Gastroesophageal sphincter (tissue), 4 donors: ENCODE data around the gene GSC. TPM values are rescaled to one million over a fixed set of nuclear protein-coding genes. Genes with fewer than 3 reads are reported as not detected.
"Not testable (repeated sequence)": the region's sequence is repeated elsewhere in the genome, so short reads cannot be mapped to it uniquely, and the experiment has no call there.

Experiments
- ATAC-seq: fragments of 150-250 bp; one replicate; pipeline ENCODE4 v1.9.1; 2016; ENCODE audit warnings: mild to moderate bottlenecking, moderate library complexity
- H3K27ac ChIP-seq, 4 donors: fragments of 200-600 bp; sonication (generic) in 3 of 4; 1 replicate in 3 of 4; 2 replicates in 1 of 4; pipeline ENCODE4 v1.5.1; 2016 to 2019
- H3K27me3 ChIP-seq: fragments of 200-600 bp; sonication (generic); one replicate; pipeline ENCODE4 v1.5.1; 2019
- H3K36me3 ChIP-seq, 2 donors: fragments of 200-600 bp; sonication (generic); one replicate each; pipeline ENCODE4 v1.5.1; 2019; ENCODE audit warnings: control low read depth in 1 of 2
- H3K4me1 ChIP-seq, 3 donors: fragments of 200-600 bp; sonication (generic); 1 replicate in 2 of 3; 2 replicates in 1 of 3; pipeline ENCODE4 v1.5.1; 2016 to 2019; ENCODE audit warnings: control low read depth in 2 of 3
- H3K4me3 ChIP-seq, 2 donors: fragments of 200-600 bp; sonication (generic); one replicate each; pipeline ENCODE4 v1.5.1; 2019; ENCODE audit warnings: mild to moderate bottlenecking in 1 of 2, moderate library complexity in 1 of 2
- H3K9me3 ChIP-seq, 3 donors: fragments of 200-600 bp; sonication (generic); one replicate each; pipeline ENCODE4 v1.5.1; 2017 to 2019; ENCODE audit warnings: control low read depth in 2 of 3
- EP300 ChIP-seq: sonication (generic); formaldehyde crosslinking; IDR thresholded peaks from one replicate; pipeline ENCODE4 v1.6.1; 2017; ENCODE audit warnings: antibody characterized with exemption, mild to moderate bottlenecking
- POLR2A ChIP-seq, 2 donors: fragments of 450-650 bp; IDR thresholded peaks; one replicate each; pipeline ENCODE4 v1.6.1; 2017; ENCODE audit warnings: antibody characterized with exemption in 2 of 2, mild to moderate bottlenecking in 2 of 2, moderate library complexity in 1 of 2
- POLR2AphosphoS5 ChIP-seq: sonication (generic); formaldehyde crosslinking; IDR thresholded peaks from one replicate; pipeline ENCODE4 v1.6.1; 2017; ENCODE audit warnings: antibody characterized with exemption
- WGBS, 2 donors: methylation state at CpG; one replicate each; pipeline ENCODE4 v1.1.5; 2018; ENCODE audit warnings: low coverage in 1 of 2; 5-methylcytosine and 5-hydroxymethylcytosine counted together
- total RNA-seq, 4 donors: library from RNA; depleted of rRNA; stranded (reverse); fragments of >200 nt; gene quantifications; one replicate each; pipeline ENCODE4 v1.1.0, GENCODE V29; 2016
- TF ChIP-seq, protein P1 (sequence below), 4 experiments: fragments of 200-600 bp in 2 of 4; fragments of 450-650 bp in 2 of 4; sonication (generic) in 1 of 4; IDR thresholded peaks; one replicate each; pipeline ENCODE4 v1.5.1; 2017 to 2019; ENCODE audit warnings: antibody characterized with exemption in 4 of 4, mild to moderate bottlenecking in 2 of 4, moderate library complexity in 2 of 4

The GSC gene
- total RNA-seq, 4 donors from 2014 or later, result 3.5 TPM; not detected in 3

- WGBS, 2 donors, result 81% methylated on average over 3 of the region's 8 CpGs; no CpG with 5 or more reads in 1 of the 2 donors
- H3K27ac ChIP-seq, result no peak overlapping the region
- H3K9me3 ChIP-seq, result no peaks in the 10 kb centered on the region
- peaks cover 0 to 11% (median 0%) of the 10 kb centered on the region in 3 donors for H3K4me1 ChIP-seq
- no peak for ATAC-seq
- H3K36me3 ChIP-seq, result no peaks in the 10 kb centered on the region
- TF ChIP-seq EP300 (no peak), POLR2A (IDR thresholded peaks at IDR 0.05) (no peak), POLR2AphosphoS5 (no peak)
- TF ChIP-seq, protein P1, sequence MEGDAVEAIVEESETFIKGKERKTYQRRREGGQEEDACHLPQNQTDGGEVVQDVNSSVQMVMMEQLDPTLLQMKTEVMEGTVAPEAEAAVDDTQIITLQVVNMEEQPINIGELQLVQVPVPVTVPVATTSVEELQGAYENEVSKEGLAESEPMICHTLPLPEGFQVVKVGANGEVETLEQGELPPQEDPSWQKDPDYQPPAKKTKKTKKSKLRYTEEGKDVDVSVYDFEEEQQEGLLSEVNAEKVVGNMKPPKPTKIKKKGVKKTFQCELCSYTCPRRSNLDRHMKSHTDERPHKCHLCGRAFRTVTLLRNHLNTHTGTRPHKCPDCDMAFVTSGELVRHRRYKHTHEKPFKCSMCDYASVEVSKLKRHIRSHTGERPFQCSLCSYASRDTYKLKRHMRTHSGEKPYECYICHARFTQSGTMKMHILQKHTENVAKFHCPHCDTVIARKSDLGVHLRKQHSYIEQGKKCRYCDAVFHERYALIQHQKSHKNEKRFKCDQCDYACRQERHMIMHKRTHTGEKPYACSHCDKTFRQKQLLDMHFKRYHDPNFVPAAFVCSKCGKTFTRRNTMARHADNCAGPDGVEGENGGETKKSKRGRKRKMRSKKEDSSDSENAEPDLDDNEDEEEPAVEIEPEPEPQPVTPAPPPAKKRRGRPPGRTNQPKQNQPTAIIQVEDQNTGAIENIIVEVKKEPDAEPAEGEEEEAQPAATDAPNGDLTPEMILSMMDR (IDR thresholded peaks at IDR 0.05), result no peak
- H3K27me3 ChIP-seq, result no peaks in the 10 kb centered on the region
- H3K4me3 ChIP-seq, result no peak overlapping the region
Measured at GRCh38 chr14:94801225-94801624, 31.3 kb upstream of the GSC start.

- ATAC-seq, H3K4me3 ChIP-seq, H3K36me3 ChIP-seq, H3K4me1 ChIP-seq, H3K27ac ChIP-seq, H3K9me3 ChIP-seq, H3K27me3 ChIP-seq: not testable (repeated sequence)
- 67 to 77% methylated on average over 6 to 7 of the region's 9 CpGs for WGBS, 2 donors
Measured at GRCh38 chr14:94800764-94801163, 30.9 kb upstream of the GSC start.

DNA sequence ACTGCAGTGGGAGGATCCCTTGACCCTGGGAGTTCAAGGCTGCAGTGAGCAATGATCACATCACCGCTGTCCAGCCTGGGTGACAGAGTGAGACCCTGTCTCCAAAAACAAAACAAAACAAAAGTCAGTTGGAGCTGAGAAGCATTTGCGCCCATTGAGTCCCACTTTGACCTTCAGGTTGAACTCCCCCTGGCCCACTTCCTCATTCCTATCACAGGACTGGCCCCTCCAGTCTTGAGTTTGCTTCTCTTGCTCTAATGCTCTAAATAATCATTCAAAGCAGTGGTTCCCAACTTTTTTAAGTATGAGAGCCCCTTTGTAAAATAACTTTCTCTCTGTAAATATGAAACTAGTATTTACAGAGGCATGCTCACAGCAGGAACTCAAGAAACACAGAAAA lies 28.0 kb upstream of the GSC start:
- no peak overlapping the region for H3K4me3 ChIP-seq
- no peak overlapping the region for H3K27ac ChIP-seq
- no peaks in the 10 kb centered on the region for H3K4me1 ChIP-seq
- H3K36me3 ChIP-seq, result no peaks in the 10 kb centered on the region
- TF ChIP-seq, protein P1 (IDR thresholded peaks at IDR 0.05), result no peak
- TF ChIP-seq POLR2AphosphoS5, result no peak
- TF ChIP-seq POLR2A (IDR thresholded peaks at IDR 0.05), result no peak
- no peak for TF ChIP-seq EP300
- no peak for ATAC-seq
- WGBS, 2 donors, result 92 to 100% methylated on average over 1 to 2 of the region's 2 CpGs
- no peaks in the 10 kb centered on the region for H3K9me3 ChIP-seq
- H3K27me3 ChIP-seq, result peaks cover 24% of the 10 kb centered on the region

DNA sequence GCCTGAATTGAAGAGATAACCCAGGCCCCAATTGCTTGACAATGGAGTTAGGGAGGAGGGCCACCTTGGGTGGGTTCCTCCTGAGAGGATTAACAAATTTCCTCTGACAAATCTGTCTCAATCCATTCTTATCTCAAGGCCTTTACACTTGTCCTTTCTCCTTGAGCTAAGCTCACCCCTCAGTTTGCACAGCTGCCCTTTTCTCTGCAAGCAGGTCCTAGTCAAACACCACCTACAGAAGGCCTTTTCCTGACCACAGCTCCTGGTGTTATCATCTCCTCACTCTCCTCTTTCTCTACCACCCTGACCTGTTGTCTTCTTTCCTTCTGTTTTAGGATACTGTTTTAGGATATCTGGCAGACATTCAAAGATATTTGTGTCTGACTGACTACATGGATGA lies 26.4 kb upstream of the GSC start:
- no peaks in the 10 kb centered on the region for H3K36me3 ChIP-seq
- H3K9me3 ChIP-seq, result no peaks in the 10 kb centered on the region
- TF ChIP-seq, protein P1 (IDR thresholded peaks at IDR 0.05), result no peak
- TF ChIP-seq EP300 (no peak), POLR2A (IDR thresholded peaks at IDR 0.05) (no peak), POLR2AphosphoS5 (no peak)
- H3K4me1 ChIP-seq, result no peaks in the 10 kb centered on the region
- H3K4me3 ChIP-seq, result no peak overlapping the region
- no peak for ATAC-seq
- peaks cover 29% of the 10 kb centered on the region for H3K27me3 ChIP-seq
- H3K27ac ChIP-seq, result no peak overlapping the region

DNA sequence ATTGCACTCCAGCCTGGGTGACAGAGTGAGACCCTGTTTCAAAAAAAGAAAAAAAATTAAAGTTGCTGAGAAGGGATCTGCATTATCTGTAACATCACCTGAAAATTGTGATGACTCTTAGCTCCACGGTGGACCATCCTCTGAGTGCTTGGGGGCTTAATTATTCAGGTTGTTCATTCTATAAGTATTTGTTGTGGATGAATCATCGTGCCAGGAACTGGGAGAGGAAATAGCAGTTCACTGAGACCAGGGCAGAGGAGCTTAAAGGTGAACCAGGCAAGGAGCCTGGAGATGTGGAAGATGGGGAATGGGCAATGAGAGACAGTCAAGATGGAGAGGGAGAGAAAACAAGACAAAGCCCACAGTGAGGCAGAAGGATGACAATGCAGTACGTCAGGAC lies 25.5 kb upstream of the GSC start:
- no peak for ATAC-seq
- no peaks in the 10 kb centered on the region for H3K9me3 ChIP-seq
- TF ChIP-seq EP300, result no peak
- WGBS, 2 donors, result 82% methylated on average over 3 of the region's 3 CpGs
- no peak overlapping the region for H3K4me3 ChIP-seq
- no peak overlapping the region for H3K27ac ChIP-seq
- peaks cover 29% of the 10 kb centered on the region for H3K27me3 ChIP-seq
- no peaks in the 10 kb centered on the region for H3K4me1 ChIP-seq
- no peaks in the 10 kb centered on the region for H3K36me3 ChIP-seq

DNA sequence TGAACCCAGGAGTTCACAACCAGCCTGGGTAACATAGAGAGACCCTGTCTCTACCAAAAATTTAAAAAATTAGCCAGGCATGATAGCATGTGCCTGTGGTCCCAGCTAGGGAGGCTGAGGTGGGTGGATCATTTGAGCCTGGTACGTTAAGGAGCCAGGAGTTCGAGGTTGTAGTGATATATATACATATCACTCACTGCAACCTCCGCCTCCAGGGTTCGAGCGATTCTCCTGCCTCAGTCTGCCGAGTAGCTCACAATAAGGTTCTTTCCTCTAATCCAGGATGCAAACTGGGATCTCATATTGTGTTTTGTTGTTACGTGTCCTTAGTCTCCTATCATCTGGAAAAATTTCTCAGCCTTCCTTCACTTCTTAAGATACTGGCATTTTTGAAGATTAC lies 24.0 kb upstream of the GSC start:
- Histone ChIP-seq H3K27me3 (peaks cover 29% of the 10 kb centered on the region), H3K9me3 (no peaks in the 10 kb centered on the region), H3K4me3 (no peak overlapping the region), H3K4me1 (no peaks in the 10 kb centered on the region), H3K27ac (no peak overlapping the region), H3K36me3 (no peaks in the 10 kb centered on the region)
- 87 to 95% methylated on average over 7 of the region's 7 CpGs for WGBS, 2 donors
- TF ChIP-seq, protein P1 (IDR thresholded peaks at IDR 0.05), result no peak
- TF ChIP-seq POLR2A (IDR thresholded peaks at IDR 0.05), result no peak
- TF ChIP-seq EP300, result no peak
- TF ChIP-seq POLR2AphosphoS5, result no peak
- ATAC-seq, result no peak
